Ovary (tissue), 9 donors: ENCODE results near the gene CTBP1. TPM values are rescaled to one million over a fixed set of nuclear protein-coding genes. Genes with fewer than 3 reads are reported as not detected.

Experiments
- DNase-seq, 5 donors: peaks; one replicate each; pipeline ENCODE4 v3.0.0-alpha.2; 2019 to 2020
- H3K27ac ChIP-seq, 2 donors: fragments of 200-600 bp; one replicate each; pipeline versions ENCODE4 v1.5.1 to v1.8.0; 2019 to 2022
- H3K27me3 ChIP-seq: fragments of 200-600 bp; one replicate; pipeline ENCODE4 v1.8.0; 2022
- H3K36me3 ChIP-seq: fragments of 200-600 bp; sonication (generic); one replicate; pipeline ENCODE4 v1.5.1; 2019
- H3K4me1 ChIP-seq: one replicate; pipeline ENCODE4 v1.8.1; 2013; ENCODE audit warnings: mild to moderate bottlenecking, moderate library complexity; ENCODE audit not compliant: insufficient read depth
- H3K4me3 ChIP-seq: fragments of 200-600 bp; sonication (generic); one replicate; pipeline ENCODE4 v1.5.1; 2017
- H3K9me3 ChIP-seq, 2 donors: fragments of 200-600 bp in 1 of 2; sonication (generic) in 1 of 2; one replicate each; pipeline versions ENCODE4 v1.5.1 to v1.8.1; 2013 to 2019; ENCODE audit warnings: mild to moderate bottlenecking in 1 of 2, moderate library complexity in 1 of 2
- EP300 ChIP-seq: sonication (generic); formaldehyde crosslinking; IDR thresholded peaks from one replicate; pipeline ENCODE4 v1.6.1; 2017; ENCODE audit warnings: antibody characterized with exemption
- POLR2A ChIP-seq: fragments of 450-650 bp; IDR thresholded peaks from one replicate; pipeline ENCODE4 v1.6.1; 2017; ENCODE audit warnings: antibody characterized with exemption, mild to moderate bottlenecking, moderate library complexity
- WGBS, 3 donors: extraction: QIAGEN DNeasy Blood & Tissue Kit in 1 of 3; methylation state at CpG; one replicate each; pipeline versions ENCODE4 v1.1.5 to v1.1.7; 2013 to 2017; 5-methylcytosine and 5-hydroxymethylcytosine counted together
- intact Hi-C, 4 donors: fragments of 100-400 bp; cut with DNase I; formaldehyde crosslinking; loops; one replicate each; pipeline versions ENCODE4 v1.11.0 to v1.15.1; 2022 to 2023
- polyA plus RNA-seq, 2 donors: library from polyadenylated mRNA; stranded (reverse); fragments of 200-250 nt in 1 of 2; fragments of 350-450 nt in 1 of 2; fragmentation: Illumina TruSeq in 1 of 2; extraction: RNeasy Lipid Tissue Mini Kit (QIAGEN cat#74804) in 1 of 2; gene quantifications; one replicate each; pipeline ENCODE4 v1.2.3, GENCODE V29; 2013 to 2014
- total RNA-seq, 7 donors: library from RNA; depleted of rRNA in 2 of 7; stranded (reverse); fragments of >200 nt in 2 of 7; fragmentation: NEBNext Ultra II Directional in 3 of 7; extraction: Animal tissue kit (Norgen Biotek cat#: 25700) in 3 of 7; gene quantifications; one replicate each; pipeline versions ENCODE4 v1.1.0 to v1.2.4, GENCODE V29; 2016 to 2023
- TF ChIP-seq, protein P1 (sequence below), 3 donors: fragments of 450-650 bp in 2 of 3; fragments of 200-600 bp in 1 of 3; IDR thresholded peaks; one replicate each; pipeline versions ENCODE4 v1.5.1 to v1.8.0; 2016 to 2022; ENCODE audit warnings: antibody characterized with exemption in 3 of 3, mild to moderate bottlenecking in 1 of 3
- donor health status: DM: no; HTN: no; CAD: no; lungs with moderate emphysema.
- donor health status: DM: no; HTN: no; CAD: no.
- donor health status: Bipolar disorder and iron deficiency.
- donor health status: DM: yes; HTN: yes; CAD: no.
- donor health status: DM: no; HTN: no; CAD: no.
- donor health status: DM: yes; HTN: yes; CAD: no.

CTBP1 gene
- total and polyA plus RNA-seq, 9 donors, result 45.7 to 231 (median 141) TPM

DNA sequence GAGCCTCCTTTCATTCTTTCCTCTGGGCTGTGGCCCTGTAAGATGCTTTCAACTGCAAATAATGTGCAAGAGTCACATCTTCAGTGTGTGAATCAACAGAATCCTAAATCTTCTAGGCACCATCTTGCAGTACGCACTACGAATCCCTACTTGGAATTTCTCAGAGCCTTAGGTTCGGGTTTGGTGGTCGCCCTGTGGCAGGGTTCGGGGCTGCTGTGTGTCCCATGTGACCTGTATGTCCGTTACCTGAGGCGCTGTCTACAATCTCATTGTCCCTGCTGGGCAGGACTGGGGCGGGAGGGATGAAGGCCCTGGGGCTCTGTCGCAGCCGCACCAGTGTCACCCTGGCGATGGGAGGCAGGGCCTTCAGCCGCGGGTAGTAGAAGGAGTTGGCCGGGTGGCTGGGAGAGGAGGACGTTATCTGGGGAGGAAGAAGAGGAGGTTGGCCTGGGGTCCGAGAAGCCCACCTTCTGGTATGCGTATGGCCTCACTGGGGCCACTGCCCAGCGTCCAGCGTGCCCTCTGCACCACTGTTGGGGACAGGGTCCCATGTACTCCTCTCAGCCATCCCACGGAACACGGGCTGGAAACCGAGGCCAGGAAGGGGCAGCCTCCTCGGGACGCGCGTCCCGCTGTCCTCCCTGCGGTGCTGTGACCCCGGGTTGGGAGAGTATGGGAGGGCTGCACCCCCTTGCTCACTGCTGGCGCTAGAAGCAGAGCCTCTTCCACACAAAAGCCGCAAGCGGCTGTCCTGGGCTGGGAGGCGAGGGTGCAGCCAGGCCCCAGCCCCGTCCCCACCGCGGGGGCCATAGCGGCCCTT, 78.6 kb downstream of the CTBP1 start:
- peak in 1 of 5 donors; percentile 34 for DNase-seq
- TF ChIP-seq, protein P1, sequence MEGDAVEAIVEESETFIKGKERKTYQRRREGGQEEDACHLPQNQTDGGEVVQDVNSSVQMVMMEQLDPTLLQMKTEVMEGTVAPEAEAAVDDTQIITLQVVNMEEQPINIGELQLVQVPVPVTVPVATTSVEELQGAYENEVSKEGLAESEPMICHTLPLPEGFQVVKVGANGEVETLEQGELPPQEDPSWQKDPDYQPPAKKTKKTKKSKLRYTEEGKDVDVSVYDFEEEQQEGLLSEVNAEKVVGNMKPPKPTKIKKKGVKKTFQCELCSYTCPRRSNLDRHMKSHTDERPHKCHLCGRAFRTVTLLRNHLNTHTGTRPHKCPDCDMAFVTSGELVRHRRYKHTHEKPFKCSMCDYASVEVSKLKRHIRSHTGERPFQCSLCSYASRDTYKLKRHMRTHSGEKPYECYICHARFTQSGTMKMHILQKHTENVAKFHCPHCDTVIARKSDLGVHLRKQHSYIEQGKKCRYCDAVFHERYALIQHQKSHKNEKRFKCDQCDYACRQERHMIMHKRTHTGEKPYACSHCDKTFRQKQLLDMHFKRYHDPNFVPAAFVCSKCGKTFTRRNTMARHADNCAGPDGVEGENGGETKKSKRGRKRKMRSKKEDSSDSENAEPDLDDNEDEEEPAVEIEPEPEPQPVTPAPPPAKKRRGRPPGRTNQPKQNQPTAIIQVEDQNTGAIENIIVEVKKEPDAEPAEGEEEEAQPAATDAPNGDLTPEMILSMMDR (IDR thresholded peaks at IDR 0.05), result no peak
- TF ChIP-seq POLR2A (no peak), EP300 (no peak)
- 66 to 79% (median 77%) methylated on average over 34 to 37 of the region's 37 CpGs for WGBS, 3 donors
- intact Hi-C loops, result loop anchor here in 3 of 4 donors (5.0 to 10.0 kb wide), 3 partner anchors 37 to 174 kb away; partner anchors contain the start of genes CTBP1 (in 1 of the 3) and UVSSA (in 1 of the 3)
- no peak overlapping the region for H3K27ac ChIP-seq
- peaks cover 16% of the 10 kb centered on the region for H3K4me1 ChIP-seq
- H3K4me3 ChIP-seq, result no peak overlapping the region
- no peaks in the 10 kb centered on the region for H3K27me3 ChIP-seq
- no peaks in the 10 kb centered on the region for H3K36me3 ChIP-seq
- no peaks in the 10 kb centered on the region for H3K9me3 ChIP-seq

DNA sequence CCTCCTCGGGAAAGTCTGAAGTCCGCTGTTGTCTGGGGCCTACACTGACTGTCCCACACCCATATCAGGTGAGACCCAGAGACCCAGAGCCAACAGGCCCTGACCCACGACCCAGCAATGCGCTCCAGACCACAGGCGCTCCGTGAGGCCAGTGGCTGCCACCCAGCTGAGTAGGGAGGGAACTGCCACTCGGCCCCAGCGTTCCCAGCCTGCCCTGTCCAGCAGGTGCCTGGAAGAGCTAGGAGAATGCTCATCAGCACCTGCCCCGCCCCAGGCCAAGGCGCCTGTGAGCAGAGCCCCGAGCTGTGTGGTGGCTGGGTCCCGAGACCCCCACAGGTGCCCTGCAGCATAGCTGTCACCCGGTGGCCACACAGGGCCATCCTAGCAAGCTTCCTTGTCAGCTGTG, 79.2 kb downstream of the CTBP1 start:
- WGBS, 3 donors, result 79 to 86% (median 82%) methylated on average over 13 of the region's 13 CpGs
- no peak overlapping the region for H3K4me3 ChIP-seq
- H3K9me3 ChIP-seq, result no peaks in the 10 kb centered on the region
- peak in 1 of 5 donors; percentile 21 for DNase-seq
- no peaks in the 10 kb centered on the region for H3K36me3 ChIP-seq
- H3K27me3 ChIP-seq, result no peaks in the 10 kb centered on the region
- intact Hi-C loops, result loop anchor here (5.0 to 10.0 kb wide), 6 partner anchors 38 to 185 kb away; partner anchors contain the start of genes CTBP1 (in 4 of the 4) and UVSSA (in 1 of the 4)
- H3K4me1 ChIP-seq, result peaks cover 16% of the 10 kb centered on the region
- no peak for TF ChIP-seq EP300
- TF ChIP-seq POLR2A, result no peak
- TF ChIP-seq, protein P1 (IDR thresholded peaks at IDR 0.05), result no peak
- no peak overlapping the region for H3K27ac ChIP-seq

DNA sequence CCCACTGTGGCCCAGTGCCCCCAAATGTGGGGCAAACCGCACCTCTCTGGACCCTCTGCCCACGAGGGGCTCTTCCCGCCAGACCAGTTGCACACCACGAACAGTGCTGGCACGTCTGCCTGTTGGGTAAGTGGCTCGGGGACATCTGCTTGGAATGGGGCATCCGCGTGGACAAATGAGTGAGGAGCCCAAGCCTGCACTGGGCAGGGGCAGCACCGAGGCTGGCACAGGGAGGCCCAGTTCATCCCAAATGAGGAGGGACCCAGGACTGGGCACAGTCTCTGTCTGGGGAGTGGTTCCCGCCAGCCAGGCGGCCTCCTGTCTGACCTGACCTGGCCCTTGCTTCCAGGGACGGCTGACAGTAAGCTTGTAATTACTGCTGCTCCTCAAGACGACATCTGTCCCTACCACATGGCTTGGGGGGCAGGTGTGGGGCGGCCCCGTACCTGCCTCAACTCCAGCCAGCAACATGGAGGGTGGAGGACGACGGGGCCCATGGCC, 79.7 kb downstream of the CTBP1 start:
- Histone ChIP-seq H3K36me3 (no peaks in the 10 kb centered on the region), H3K9me3 (no peaks in the 10 kb centered on the region), H3K27me3 (no peaks in the 10 kb centered on the region), H3K27ac (no peak overlapping the region), H3K4me3 (no peak overlapping the region), H3K4me1 (peaks cover 15% of the 10 kb centered on the region)
- TF ChIP-seq POLR2A, result no peak
- TF ChIP-seq, protein P1 (IDR thresholded peaks at IDR 0.05), result no peak
- no peak for TF ChIP-seq EP300
- 77 to 92% (median 80%) methylated on average over 14 to 17 of the region's 17 CpGs for WGBS, 3 donors
- peak in 1 of 5 donors; percentile 18 for DNase-seq
- intact Hi-C loops, result loop anchor here (5.0 to 10.0 kb wide), 5 partner anchors 38 to 186 kb away; partner anchors contain the start of gene CTBP1 (in 3 of the 4)

DNA sequence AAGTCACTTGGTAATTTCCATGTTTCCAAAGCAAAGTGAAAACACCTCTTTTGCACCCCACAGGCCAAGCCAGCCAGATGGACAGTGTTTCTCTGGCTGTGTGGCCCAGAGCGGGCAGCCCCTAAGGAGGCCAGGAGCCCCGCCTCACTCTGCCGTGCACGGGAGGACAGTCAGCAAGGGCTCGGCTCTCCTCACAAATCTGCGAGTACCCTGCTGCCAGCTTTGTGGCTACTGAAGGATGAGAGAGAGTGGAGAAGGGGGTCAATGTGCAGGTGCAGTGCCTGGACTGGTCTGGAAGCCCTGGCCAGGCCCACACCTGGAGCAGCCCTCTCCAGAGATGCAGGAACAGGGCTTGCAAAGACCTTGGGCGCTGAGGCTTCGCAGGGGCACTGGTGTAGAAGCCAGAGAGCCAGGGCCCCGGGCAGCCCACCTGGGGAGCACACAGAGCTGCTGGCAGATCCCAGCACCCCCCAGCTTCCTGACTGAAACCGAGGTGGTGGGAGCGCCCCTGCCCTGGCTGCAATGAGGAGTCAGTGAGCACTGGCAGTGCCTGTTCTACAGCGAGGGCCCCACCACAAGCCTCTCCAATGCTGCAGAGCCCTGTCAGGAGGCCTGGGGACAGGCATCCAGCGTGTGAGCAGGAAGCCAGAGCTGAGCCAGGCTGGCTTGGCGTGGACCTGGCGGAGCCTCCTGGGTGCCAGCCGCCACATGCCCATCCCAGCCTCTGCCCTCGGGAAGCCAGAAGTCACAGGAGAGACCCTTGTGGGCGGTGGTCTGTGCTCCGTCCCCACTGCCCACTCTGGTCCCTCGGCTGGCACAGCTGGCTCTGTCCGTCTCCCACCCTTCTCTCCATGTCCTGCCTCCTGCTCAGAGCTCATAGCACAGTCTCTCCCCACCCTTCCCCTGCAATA, 80.5 kb downstream of the CTBP1 start:
- intact Hi-C loops, result loop anchor here (5.0 to 10.0 kb wide), 5 partner anchors 39 to 186 kb away; partner anchors contain the start of gene CTBP1 (in 3 of the 4)
- Histone ChIP-seq H3K4me1 (peaks cover 10% of the 10 kb centered on the region), H3K27me3 (no peaks in the 10 kb centered on the region), H3K36me3 (no peaks in the 10 kb centered on the region), H3K27ac (no peak overlapping the region), H3K4me3 (no peak overlapping the region), H3K9me3 (no peaks in the 10 kb centered on the region)
- no peak for TF ChIP-seq POLR2A
- TF ChIP-seq EP300, result no peak
- TF ChIP-seq, protein P1 (IDR thresholded peaks at IDR 0.05), result no peak
- WGBS, 3 donors, result 73 to 84% (median 82%) methylated on average over 17 to 21 of the region's 21 CpGs
- no peak for DNase-seq
